NCI-H1105 (cell line): Measurements from ENCODE around the gene TCF12.
"Not testable (repeated sequence)": the region's sequence is repeated elsewhere in the genome, so short reads cannot be mapped to it uniquely, and the experiment has no call there.

Experiments
- DNase-seq: peaks from one replicate; lab custom pipeline; 2025; lab: John Stamatoyannopoulos, UW

Gene TCF12

DNA sequence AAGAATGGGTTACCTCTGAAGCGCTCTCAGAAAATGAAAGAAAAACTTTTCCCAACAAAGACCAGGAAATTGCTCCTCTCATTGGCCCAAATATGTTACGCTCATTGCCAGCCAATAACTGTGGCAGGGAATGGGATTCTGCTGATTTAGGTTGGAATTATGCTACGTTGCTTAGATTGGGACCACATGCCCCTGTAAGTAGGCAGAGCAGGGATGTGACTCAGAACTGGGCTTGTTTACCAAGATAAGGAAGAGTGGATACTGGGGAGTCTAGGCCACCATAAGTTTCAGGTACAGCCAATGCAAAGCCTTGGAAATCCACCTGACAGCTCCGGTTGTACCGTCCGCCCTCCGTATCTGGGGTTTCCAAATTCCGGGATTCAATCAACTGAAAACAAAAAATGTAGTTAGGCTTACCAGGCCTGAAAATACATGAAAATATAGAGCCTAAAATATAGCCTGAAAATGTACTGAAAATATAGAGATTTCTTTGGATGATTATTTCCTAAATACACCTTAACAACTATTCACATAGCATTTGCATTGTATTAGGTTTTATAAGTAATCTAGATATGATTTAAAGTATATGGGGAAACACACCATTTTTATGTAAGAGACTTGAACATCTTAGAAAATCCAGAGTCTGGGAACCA, 1.5 kb upstream of the TCF12 start:
- no peak for DNase-seq

- no peak for DNase-seq
Measured at GRCh38 chr15:56917652-56918045, 795 bp upstream of the TCF12 start.

DNA sequence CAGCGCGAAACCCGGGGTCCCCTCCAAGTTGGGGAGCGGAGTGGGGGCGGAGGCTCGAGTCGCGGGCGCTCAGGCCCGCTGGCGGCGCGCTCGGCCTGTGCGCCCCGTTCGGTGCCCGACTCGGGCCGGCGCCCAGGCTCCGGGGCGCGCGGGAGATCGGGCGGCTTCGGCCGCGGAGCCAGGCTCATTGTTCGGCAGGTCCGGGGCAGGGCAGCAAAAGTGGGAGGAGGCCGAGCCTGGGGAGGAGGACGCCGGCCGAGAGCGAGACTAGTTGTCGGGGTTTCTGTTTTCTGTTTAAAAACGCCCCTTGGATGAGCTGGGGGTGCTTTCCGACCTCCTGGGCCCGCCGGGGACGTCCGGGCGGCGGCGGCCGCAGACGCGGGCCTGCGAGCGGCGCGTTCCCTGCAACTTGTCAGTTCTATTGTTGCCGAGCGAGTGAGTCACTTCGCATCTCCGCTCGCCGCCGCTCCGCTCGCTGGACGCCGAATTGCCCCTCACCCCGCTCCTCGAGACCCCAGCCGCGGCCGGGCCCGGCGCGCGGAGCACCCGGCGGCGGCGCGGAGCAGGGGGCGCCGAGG, 676 bp downstream of the TCF12 start:
- peak; percentile 30 for DNase-seq

DNA sequence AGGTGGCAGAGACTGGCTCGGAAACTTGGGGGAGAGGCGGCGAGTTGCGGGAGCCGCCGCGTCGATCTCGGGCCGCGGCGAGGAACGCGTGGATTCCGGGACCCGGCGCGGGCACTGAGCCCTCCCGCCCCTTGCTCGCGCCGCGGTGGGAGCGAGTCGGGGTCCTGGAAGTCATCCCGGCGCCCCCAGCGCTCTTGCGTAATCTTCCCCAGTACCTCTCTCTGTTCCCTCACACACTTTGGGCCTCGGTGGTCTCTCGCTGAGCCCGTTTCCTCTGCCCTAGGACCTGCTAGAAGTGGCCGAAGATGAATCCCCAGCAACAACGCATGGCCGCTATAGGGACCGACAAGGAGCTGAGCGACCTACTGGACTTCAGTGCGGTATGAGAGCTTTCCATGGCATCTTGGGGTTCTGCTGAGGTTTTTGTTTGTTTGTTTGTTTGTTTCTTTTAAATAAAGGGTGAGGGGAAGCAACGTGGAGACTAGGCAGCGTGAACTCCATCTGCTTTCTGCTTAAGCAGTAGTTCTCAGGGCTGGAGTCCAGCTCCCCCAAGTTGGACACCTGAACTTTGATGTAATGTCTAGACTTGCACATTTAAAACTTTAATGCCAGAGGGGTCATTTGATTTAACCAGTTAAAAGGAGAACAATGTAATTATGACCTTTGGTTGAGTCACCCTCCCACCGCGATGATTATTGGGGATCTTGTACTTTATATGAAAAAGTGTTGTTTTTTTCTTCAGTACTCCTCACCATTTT, 1.3 kb downstream of the TCF12 start:
- peak; percentile 14 for DNase-seq

- DNase-seq, result no peak
Measured at GRCh38 chr15:56920367-56920627, 1.9 kb downstream of the TCF12 start.

DNA sequence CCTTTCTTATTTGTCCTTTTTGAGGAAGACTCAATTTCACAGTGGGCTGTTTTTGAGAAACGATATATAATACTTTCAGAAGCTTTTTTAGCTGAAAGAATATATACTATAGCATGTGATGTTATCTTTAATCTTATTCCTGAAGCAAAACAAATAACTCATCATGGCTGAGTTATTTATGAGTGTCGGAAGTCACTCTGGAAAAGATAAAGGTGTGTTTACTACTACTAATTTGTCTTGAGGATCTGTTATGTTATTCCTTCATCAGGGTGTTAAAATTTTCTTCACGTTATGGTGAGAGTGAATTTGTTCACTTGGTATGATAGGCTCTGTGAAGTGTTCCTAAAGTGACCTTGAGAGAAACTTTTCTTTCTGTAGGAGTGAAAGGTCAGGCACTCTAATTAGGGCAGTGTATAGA, 4.7 kb downstream of the TCF12 start:
- DNase-seq, result no peak

- no peak for DNase-seq
Measured at GRCh38 chr15:56927816-56928215, 9.4 kb downstream of the TCF12 start.

- no peak for DNase-seq
Measured at GRCh38 chr15:56929399-56929798, 11.0 kb downstream of the TCF12 start.

DNA sequence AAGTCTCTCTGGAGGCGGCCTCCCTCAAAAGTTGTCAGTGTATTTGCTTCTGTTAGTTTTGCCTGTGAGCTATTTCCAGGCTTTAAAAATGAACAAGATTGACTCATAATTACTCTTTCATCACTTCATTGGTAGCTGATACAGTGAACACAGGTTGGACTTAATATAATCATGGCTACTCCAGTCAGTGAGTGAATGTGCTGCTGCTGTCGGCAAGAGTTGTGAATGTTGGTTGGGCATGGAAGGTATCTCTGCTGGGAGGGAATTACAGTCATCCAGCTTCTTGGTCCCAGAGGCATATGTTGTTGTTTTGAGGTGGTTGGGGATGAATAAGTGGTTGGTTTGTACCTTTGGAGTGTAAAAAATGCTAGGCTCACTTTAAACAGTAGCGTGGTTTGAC, 11.5 kb downstream of the TCF12 start:
- DNase-seq, result no peak

DNA sequence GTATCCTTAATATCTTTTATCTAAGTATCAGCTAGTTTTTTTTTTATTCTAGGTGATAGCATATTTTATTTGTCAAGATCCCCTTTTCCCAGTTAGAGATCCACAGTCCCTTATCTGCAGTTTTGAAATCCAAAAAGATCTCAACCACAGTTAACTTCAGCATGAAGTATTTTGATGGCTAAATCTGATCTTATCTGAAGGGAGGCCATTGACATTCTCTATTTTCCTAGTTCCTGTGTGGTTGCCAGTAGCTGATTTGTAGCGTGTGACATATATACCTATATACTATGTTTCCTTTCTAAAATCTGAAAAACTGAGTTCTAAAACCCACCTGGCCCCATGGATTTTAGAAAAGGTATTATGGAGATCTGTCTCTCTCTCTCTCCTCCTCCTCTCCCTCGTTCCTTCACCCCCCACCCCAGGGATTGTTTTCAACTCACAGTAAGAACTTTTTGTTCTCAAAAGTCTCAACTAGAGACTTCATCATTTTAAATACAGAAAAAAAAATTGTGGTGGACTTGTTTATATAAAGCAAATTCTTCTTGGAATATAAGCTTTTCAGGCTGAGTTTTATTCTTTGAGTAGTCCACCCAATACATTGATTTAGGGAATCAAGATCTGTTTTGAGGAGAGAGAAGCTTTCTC, 12.3 kb downstream of the TCF12 start:
- DNase-seq, result no peak

DNA sequence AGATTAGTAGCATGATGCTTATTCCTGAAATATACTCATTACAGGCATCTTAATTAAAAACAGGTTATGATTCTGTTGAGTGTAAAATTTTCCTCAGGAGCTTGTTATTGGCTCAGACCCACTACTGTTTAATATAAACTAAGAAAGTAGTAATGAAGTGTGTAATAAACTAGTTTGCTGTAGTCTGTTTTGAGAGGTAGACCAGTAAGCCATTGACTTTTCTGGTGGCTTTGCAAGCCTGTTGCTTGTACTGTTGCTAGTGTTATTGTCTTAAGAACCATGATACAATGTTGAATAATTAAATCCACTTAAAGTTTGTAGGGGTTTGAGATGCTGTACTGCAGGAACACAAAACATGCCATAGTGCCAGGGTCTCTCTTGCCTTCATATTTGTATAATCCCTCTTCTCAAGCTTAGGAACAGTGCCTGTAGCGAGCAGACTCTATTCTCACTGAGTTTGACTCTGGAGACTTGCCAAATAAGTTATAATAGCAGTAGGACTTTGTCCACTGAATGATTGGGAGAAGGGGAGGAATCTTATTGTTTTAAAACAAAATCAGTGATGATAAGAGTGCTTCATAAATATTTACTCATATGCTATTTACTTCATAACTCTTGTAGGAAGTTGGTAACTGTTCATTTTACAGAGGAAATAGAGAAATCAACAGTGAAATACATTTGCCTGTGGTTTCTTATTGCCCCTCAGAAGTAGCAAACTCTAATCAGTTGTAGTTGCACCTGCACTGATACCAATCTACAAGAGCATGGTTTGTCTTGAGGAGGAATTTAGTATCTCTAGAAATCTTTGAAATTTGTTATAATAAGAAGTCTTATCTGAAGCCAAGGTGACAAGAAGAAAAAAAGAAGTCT, 13.4 kb downstream of the TCF12 start:
- no peak for DNase-seq

DNA sequence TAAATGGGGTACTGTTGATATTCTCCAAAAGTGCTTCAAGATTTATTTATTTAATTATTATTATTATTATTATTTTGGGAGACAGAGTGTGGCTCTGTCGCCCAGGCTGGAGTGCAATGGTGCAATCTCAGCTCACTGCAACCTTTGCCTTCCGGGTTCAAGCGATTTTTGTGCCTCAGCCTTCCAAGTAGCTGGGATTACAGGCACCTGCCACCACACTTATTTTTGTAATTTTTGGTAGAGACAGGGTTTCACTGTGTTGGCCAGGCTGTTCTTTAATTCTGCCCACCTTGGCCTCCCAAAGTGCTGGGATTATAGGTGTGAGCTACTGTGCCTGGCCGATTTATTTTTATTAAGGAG, 14.0 kb downstream of the TCF12 start:
- DNase-seq, result not testable (repeated sequence)

- DNase-seq, result no peak
Measured at GRCh38 chr15:56933410-56933809, 15.0 kb downstream of the TCF12 start.

GRCh38 chr15:56933811-56934210, 15.4 kb downstream of the TCF12 start:
- no peak for DNase-seq

DNA sequence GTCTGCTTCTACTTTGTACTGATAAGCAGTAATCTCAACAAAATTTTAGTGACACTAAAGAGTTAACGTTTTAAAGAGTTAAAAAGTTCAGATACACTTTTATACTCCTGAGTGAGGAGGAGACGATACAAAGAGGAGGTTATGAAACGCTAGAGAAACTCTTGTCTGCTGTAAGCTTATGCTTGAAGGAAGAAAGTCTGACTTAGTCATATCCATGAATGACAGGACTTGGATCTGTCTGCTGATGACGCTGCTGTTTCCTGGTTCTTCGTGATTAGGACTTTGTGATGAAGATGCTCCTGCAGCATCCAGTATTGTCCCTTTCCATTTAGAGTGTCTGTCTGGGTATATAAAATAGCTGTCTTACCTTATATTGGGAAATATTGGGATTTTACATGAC, 15.8 kb downstream of the TCF12 start:
- DNase-seq, result no peak

DNA sequence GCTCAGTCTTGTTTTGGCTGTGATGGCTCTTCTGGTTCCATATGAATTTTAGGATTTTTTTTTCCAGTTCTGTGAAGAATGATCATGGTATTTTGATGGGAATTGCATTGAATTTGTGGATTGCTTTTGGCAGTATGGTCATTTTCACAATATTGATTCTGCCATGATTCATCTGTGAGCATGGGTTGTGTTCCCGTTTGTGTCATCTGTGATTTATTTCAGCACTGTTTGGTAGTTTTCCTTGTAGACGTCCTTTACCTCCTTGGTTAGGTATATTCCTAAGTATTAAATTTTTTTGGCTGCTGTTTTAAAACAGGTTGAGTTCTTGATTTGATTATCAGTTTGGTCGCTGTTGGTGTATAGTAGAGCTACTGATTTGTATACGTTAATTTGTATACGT, 18.5 kb downstream of the TCF12 start:
- no peak for DNase-seq

- no peak for DNase-seq
Measured at GRCh38 chr15:56939257-56939656, 20.8 kb downstream of the TCF12 start.

GRCh38 chr15:56940388-56940787, 21.9 kb downstream of the TCF12 start:
- no peak for DNase-seq

DNA sequence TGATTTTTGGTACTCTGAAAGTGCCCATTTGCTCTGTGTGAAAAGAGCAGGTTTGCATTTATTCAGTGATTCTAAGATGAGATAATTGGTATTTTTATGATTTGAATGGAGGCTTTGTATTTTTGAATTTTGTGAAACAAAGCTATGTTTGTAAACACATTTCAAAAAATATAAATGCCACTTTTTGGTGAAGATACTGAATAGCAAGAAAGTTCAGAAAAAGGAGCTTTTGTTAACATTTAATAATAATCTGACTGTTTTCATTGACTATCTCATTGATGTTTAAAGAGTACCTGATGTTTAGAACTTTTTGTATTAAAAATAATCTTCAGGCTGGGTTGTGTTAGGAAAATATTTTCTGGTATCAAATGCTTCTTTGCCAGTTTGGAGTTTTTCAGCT, 23.7 kb downstream of the TCF12 start:
- no peak for DNase-seq

DNA sequence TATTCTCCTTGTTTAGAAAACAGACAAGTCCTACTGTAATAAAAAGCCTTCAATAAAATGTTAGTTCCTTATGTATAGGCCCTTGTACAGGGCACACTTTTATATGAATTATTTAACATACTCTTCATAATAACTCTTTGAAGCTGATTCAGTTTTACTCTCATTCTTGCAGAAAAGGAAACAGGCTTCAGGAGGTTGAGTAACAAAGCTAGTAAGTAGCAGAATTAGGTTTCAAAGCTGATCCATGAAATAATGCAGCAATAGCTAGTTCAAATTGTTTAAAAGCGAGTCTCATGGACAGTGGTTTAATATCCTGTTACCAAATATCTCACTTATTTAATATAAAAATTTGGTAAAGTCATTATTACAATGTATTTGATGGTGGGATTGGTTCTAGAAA, 25.0 kb downstream of the TCF12 start:
- no peak for DNase-seq

- no peak for DNase-seq
Measured at GRCh38 chr15:56944485-56944884, 26.0 kb downstream of the TCF12 start.

GRCh38 chr15:56946150-56946549, 27.7 kb downstream of the TCF12 start:
- no peak for DNase-seq
